ENCODE results near the gene ANO4.

ANO4 gene

GRCh38 chr12:100824476-100824875 lies 29.9 kb downstream of the ANO4 start (continued):
- TF ChIP-seq EGR2 (tag by site-specific recombination; IDR thresholded peaks at IDR 0.05; ENCODE audit: low read depth): no peak
- no peak for TF ChIP-seq ZBTB20 (tag by site-specific recombination; IDR thresholded peaks at IDR 0.05)
- no peak for TF ChIP-seq KLF1 (tag by site-specific recombination; IDR thresholded peaks at IDR 0.05)
- no peak for TF ChIP-seq ZNF629 (tag by site-specific recombination; IDR thresholded peaks at IDR 0.05)
- no peak for TF ChIP-seq ZNF654 (tag by site-specific recombination; IDR thresholded peaks at IDR 0.05; ENCODE audit: low read depth)
- no peak for TF ChIP-seq ZNF449 (tag by site-specific recombination; IDR thresholded peaks at IDR 0.05)

- Histone ChIP-seq H3K36me3 (ENCODE audit: control insufficient read depth in 2 of 2, insufficient read depth in 1 of 2, low read length in 2 of 2) (no peaks in the 10 kb centered on the region), H3K9me3 (ENCODE audit: control insufficient read depth, insufficient read depth, low read depth, low read length) (no peaks in the 10 kb centered on the region), H3K4me3 (ENCODE audit: low read depth, low read length) (no peak overlapping the region), H3K4me1 (ENCODE audit: control insufficient read depth, insufficient read depth, low read length) (no peaks in the 10 kb centered on the region), H3K27ac (ENCODE audit: extremely low read depth, low read depth, low read length) (no peak overlapping the region)
- TF ChIP-seq REST (tag by site-specific recombination; IDR thresholded peaks at IDR 0.05) (peak; percentile 98), ZBTB20 (tag by site-specific recombination; IDR thresholded peaks at IDR 0.05) (no peak)
- ChIA-PET POLR2A (no interaction called here), CTCF (interaction anchor here (0.6 to 1.6 kb wide), 3 partner anchors 316 to 498 kb away, joined by 3 read pairs; no protein-coding TSS in a partner anchor)
Observed at GRCh38 chr12:100826323-100826722, 31.7 kb downstream of the ANO4 start.

- peak; percentile 85 for TF ChIP-seq ZNF654 (tag by site-specific recombination; IDR thresholded peaks at IDR 0.05; ENCODE audit: low read depth)
- no peak for TF ChIP-seq EGR2 (tag by site-specific recombination; IDR thresholded peaks at IDR 0.05; ENCODE audit: low read depth)
- H3K9me3 ChIP-seq (ENCODE audit: control insufficient read depth, insufficient read depth, low read depth, low read length): no peaks in the 10 kb centered on the region
- H3K36me3 ChIP-seq (ENCODE audit: control insufficient read depth in 2 of 2, insufficient read depth in 1 of 2, low read length in 2 of 2): no peaks in the 10 kb centered on the region
- H3K27ac ChIP-seq (ENCODE audit: extremely low read depth, low read depth, low read length): no peak overlapping the region
- no peaks in the 10 kb centered on the region for H3K4me1 ChIP-seq (ENCODE audit: control insufficient read depth, insufficient read depth, low read length)
- no peak overlapping the region for H3K4me3 ChIP-seq (ENCODE audit: low read depth, low read length)
- CTCF ChIA-PET: interaction anchor here (0.5 to 1.7 kb wide), 24 partner anchors 10 to 988 kb away, joined by 3 to 8 read pairs (median 3); no protein-coding TSS in a partner anchor
- POLR2A ChIA-PET: no interaction called here
Observed at GRCh38 chr12:100827901-100828520, 33.4 kb downstream of the ANO4 start.

GRCh38 chr12:100830003-100830795 lies 35.6 kb downstream of the ANO4 start:
- ChIA-PET CTCF (interaction anchor here (0.9 to 1.0 kb wide), 2 partner anchors 15 to 80 kb away, joined by 3 to 5 read pairs; no protein-coding TSS in a partner anchor), POLR2A (no interaction called here)
- Histone ChIP-seq H3K36me3 (ENCODE audit: control insufficient read depth in 2 of 2, insufficient read depth in 1 of 2, low read length in 2 of 2) (no peaks in the 10 kb centered on the region), H3K4me1 (ENCODE audit: control insufficient read depth, insufficient read depth, low read length) (no peaks in the 10 kb centered on the region), H3K27ac (ENCODE audit: extremely low read depth, low read depth, low read length) (no peak overlapping the region), H3K9me3 (ENCODE audit: control insufficient read depth, insufficient read depth, low read depth, low read length) (no peaks in the 10 kb centered on the region), H3K4me3 (ENCODE audit: low read depth, low read length) (no peak overlapping the region)
- TF ChIP-seq ZXDB (tag by site-specific recombination; IDR thresholded peaks at IDR 0.05) (no peak), ZSCAN4 (tag by site-specific recombination; IDR thresholded peaks at IDR 0.05) (no peak), SP2 (tag by site-specific recombination; IDR thresholded peaks at IDR 0.05) (no peak), ZEB2 (tag by site-specific recombination; IDR thresholded peaks at IDR 0.05) (no peak), PATZ1 (tag by site-specific recombination; IDR thresholded peaks at IDR 0.05) (no peak), ZNF10 (tag by site-specific recombination; IDR thresholded peaks at IDR 0.05) (no peak), ZNF585B (tag by site-specific recombination; IDR thresholded peaks at IDR 0.05) (no peak), ZBTB10 (tag by site-specific recombination; IDR thresholded peaks at IDR 0.05) (no peak), OVOL3 (tag by site-specific recombination; IDR thresholded peaks at IDR 0.05) (no peak)

Data from HEK293 (cell line).